ENCODE data around the gene SNRNP200. TPM values are rescaled to one million over a fixed set of nuclear protein-coding genes. Genes with fewer than 3 reads are reported as not detected.

Gene SNRNP200
- total RNA-seq, 1 donor from 2014 or later: 114 TPM

GRCh38 chr2:96347395-96347794 is 42.0 kb upstream of the SNRNP200 start:
- no peaks in the 10 kb centered on the region for H3K27me3 Mint-ChIP-seq (ENCODE audit: unreplicated experiment)
- no peaks in the 10 kb centered on the region for H3K9me3 Mint-ChIP-seq (ENCODE audit: unreplicated experiment)
- H3K36me3 Mint-ChIP-seq (ENCODE audit: unreplicated experiment): peaks cover 9% of the 10 kb centered on the region
- TF ChIP-seq CTCF (IDR thresholded peaks at IDR 0.05): no peak
- H3K4me1 Mint-ChIP-seq (ENCODE audit: unreplicated experiment): peaks cover 5% of the 10 kb centered on the region
- H3K4me3 Mint-ChIP-seq (ENCODE audit: unreplicated experiment): no peak overlapping the region
- H3K27ac Mint-ChIP-seq (ENCODE audit: unreplicated experiment): no peak overlapping the region
- no peak for DNase-seq (ENCODE audit: extremely low spot score, unreplicated experiment)

GRCh38 chr2:96345868-96346462 is 40.6 kb upstream of the SNRNP200 start:
- Mint-ChIP-seq H3K36me3 (ENCODE audit: unreplicated experiment) (peaks cover 9% of the 10 kb centered on the region), H3K27ac (ENCODE audit: unreplicated experiment) (no peak overlapping the region), H3K27me3 (ENCODE audit: unreplicated experiment) (no peaks in the 10 kb centered on the region), H3K4me1 (ENCODE audit: unreplicated experiment) (peaks cover 1% of the 10 kb centered on the region), H3K4me3 (ENCODE audit: unreplicated experiment) (no peak overlapping the region), H3K9me3 (ENCODE audit: unreplicated experiment) (no peaks in the 10 kb centered on the region)
- DNase-seq (ENCODE audit: extremely low spot score, unreplicated experiment): no peak
- no peak for TF ChIP-seq CTCF (IDR thresholded peaks at IDR 0.05)

- no peak overlapping the region for H3K4me3 Mint-ChIP-seq (ENCODE audit: unreplicated experiment)
- H3K4me1 Mint-ChIP-seq (ENCODE audit: unreplicated experiment): peaks cover 5% of the 10 kb centered on the region
- no peaks in the 10 kb centered on the region for H3K27me3 Mint-ChIP-seq (ENCODE audit: unreplicated experiment)
- DNase-seq (ENCODE audit: extremely low spot score, unreplicated experiment): no peak
- no peaks in the 10 kb centered on the region for H3K9me3 Mint-ChIP-seq (ENCODE audit: unreplicated experiment)
- H3K27ac Mint-ChIP-seq (ENCODE audit: unreplicated experiment): no peak overlapping the region
- TF ChIP-seq CTCF (IDR thresholded peaks at IDR 0.05): peak; percentile 9
- H3K36me3 Mint-ChIP-seq (ENCODE audit: unreplicated experiment): peaks cover 9% of the 10 kb centered on the region
Observed at GRCh38 chr2:96345438-96345837, 40.1 kb upstream of the SNRNP200 start.

GRCh38 chr2:96344011-96344410 is 38.7 kb upstream of the SNRNP200 start:
- H3K9me3 Mint-ChIP-seq (ENCODE audit: unreplicated experiment): no peaks in the 10 kb centered on the region
- TF ChIP-seq CTCF (IDR thresholded peaks at IDR 0.05): no peak
- DNase-seq (ENCODE audit: extremely low spot score, unreplicated experiment): no peak
- no peak overlapping the region for H3K4me3 Mint-ChIP-seq (ENCODE audit: unreplicated experiment)
- H3K27me3 Mint-ChIP-seq (ENCODE audit: unreplicated experiment): no peaks in the 10 kb centered on the region
- peaks cover 5% of the 10 kb centered on the region for H3K4me1 Mint-ChIP-seq (ENCODE audit: unreplicated experiment)
- H3K36me3 Mint-ChIP-seq (ENCODE audit: unreplicated experiment): peaks cover 7% of the 10 kb centered on the region
- H3K27ac Mint-ChIP-seq (ENCODE audit: unreplicated experiment): no peak overlapping the region

- Mint-ChIP-seq H3K4me3 (ENCODE audit: unreplicated experiment) (no peak overlapping the region), H3K27me3 (ENCODE audit: unreplicated experiment) (no peaks in the 10 kb centered on the region), H3K9me3 (ENCODE audit: unreplicated experiment) (no peaks in the 10 kb centered on the region), H3K27ac (ENCODE audit: unreplicated experiment) (no peak overlapping the region), H3K36me3 (ENCODE audit: unreplicated experiment) (peaks cover 7% of the 10 kb centered on the region), H3K4me1 (ENCODE audit: unreplicated experiment) (peaks cover 9% of the 10 kb centered on the region)
- TF ChIP-seq CTCF (IDR thresholded peaks at IDR 0.05): no peak
- no peak for DNase-seq (ENCODE audit: extremely low spot score, unreplicated experiment)
Observed at GRCh38 chr2:96342085-96342484, 36.7 kb upstream of the SNRNP200 start.
